A549 (cell line): ENCODE data around the gene ELMO3. TPM values are rescaled to one million over a fixed set of nuclear protein-coding genes. Genes with fewer than 3 reads are reported as not detected.

ENCODE experiments used
- ATAC-seq, 2 experiments: fragments of 200-7000 bp in 1 of 2; fragments of >200 bp in 1 of 2; cut with Nextera tagmentation in 1 of 2; cut with Tn5 transposase in 1 of 2; 3 replicates each; pipeline versions ENCODE4 v1.8.0 to v1.9.1; 2018 to 2020; ENCODE audit warnings: mild to moderate bottlenecking in 1 of 2, moderate library complexity in 1 of 2
- CTCF ChIA-PET: fragments of 300-600 bp; sonication (Branson Sonifier 250); formaldehyde crosslinking; extraction: SDS; loops from one replicate; lab custom pipeline; 2021; ENCODE audit warnings: antibody characterized with exemption, inconsistent platforms; lab: Yijun Ruan, JAX
- POLR2A ChIA-PET: fragments of 350-600 bp; formaldehyde crosslinking; extraction: SDS; loops from one replicate; lab custom pipeline; 2021; ENCODE audit warnings: antibody characterized with exemption, inconsistent platforms; lab: Yijun Ruan, JAX
- DNase-seq, 2 experiments: peaks; one replicate each; pipeline versions ENCODE4 v3.0.0 to v3.0.0-alpha.2; 2011 to 2016; ENCODE audit warnings: low read depth in 1 of 2, low spot score in 1 of 2
- FAIRE-seq: peaks from 2 replicates; lab custom pipeline; 2011; peaks lifted over from hg19 to GRCh38; lab: Jason Lieb, UNC
- H3K27ac ChIP-seq, 2 experiments: fragments of >200 bp; sonication (Bioruptor Twin); formaldehyde crosslinking; 3 replicates each; pipeline ENCODE4 v1.5.1; 2016 to 2017
- H3K4me1 ChIP-seq: fragments of >200 bp; sonication (Bioruptor Twin); formaldehyde crosslinking; 3 replicates; pipeline ENCODE4 v1.6.1; 2016
- H3K4me2 ChIP-seq: fragments of >200 bp; sonication (Bioruptor Twin); formaldehyde crosslinking; 3 replicates; pipeline ENCODE4 v1.6.1; 2016
- H3K4me3 ChIP-seq: fragments of >200 bp; sonication (Bioruptor Twin); formaldehyde crosslinking; 3 replicates; pipeline ENCODE4 v1.5.1; 2016
- H3K9me3 ChIP-seq: fragments of >200 bp; sonication (Bioruptor Twin); formaldehyde crosslinking; 3 replicates; pipeline ENCODE4 v1.6.1; 2016
- CBX8 ChIP-seq: fragments of 200-600 bp; sonication (generic); IDR thresholded peaks from 2 replicates; pipeline ENCODE4 v1.6.1; 2016
- CEBPB ChIP-seq, 2 experiments: fragments of >200 bp in 1 of 2; sonication (Bioruptor Twin) in 1 of 2; formaldehyde crosslinking in 1 of 2; IDR thresholded peaks; 2 replicates each; pipeline ENCODE4 v1.6.1; 2012 to 2016
- CHD2 ChIP-seq: fragments of 150-350 bp; IDR thresholded peaks from 2 replicates; pipeline ENCODE4 v1.6.1; 2014; ENCODE audit warnings: low read length; ENCODE audit not compliant: partially characterized antibody
- CTCF ChIP-seq: fragments of >200 bp; sonication (Bioruptor Twin); formaldehyde crosslinking; IDR thresholded peaks from 3 replicates; pipeline ENCODE4 v1.5.1; 2016
- EHF ChIP-seq: fragments of 250-450 bp; sonication (Bioruptor Pico); IDR thresholded peaks from 2 replicates; pipeline ENCODE4 v1.5.0; 2020; ENCODE audit warnings: mild to moderate bottlenecking
- EHMT2 ChIP-seq: fragments of 200-600 bp; sonication (generic); IDR thresholded peaks from 2 replicates; pipeline ENCODE4 v1.6.1; 2016; ENCODE audit warnings: antibody characterized with exemption, low read depth, mild to moderate bottlenecking, moderate library complexity
- ESRRA ChIP-seq: fragments of 150-350 bp; IDR thresholded peaks from 2 replicates; pipeline ENCODE4 v1.6.1; 2014; ENCODE audit warnings: mild to moderate bottlenecking, low read length, borderline replicate concordance
- FOSB ChIP-seq: fragments of 250-450 bp; sonication (Bioruptor Pico); IDR thresholded peaks from 2 replicates; pipeline ENCODE4 v1.5.0; 2020; ENCODE audit warnings: mild to moderate bottlenecking, moderate library complexity
- FOXS1 ChIP-seq: fragments of 250-450 bp; sonication (Bioruptor Pico); IDR thresholded peaks from 2 replicates; pipeline ENCODE4 v1.5.0; 2020; ENCODE audit warnings: mild to moderate bottlenecking, moderate library complexity
- HEYL ChIP-seq: fragments of 250-450 bp; sonication (Bioruptor Pico); IDR thresholded peaks from 2 replicates; pipeline ENCODE4 v1.8.0; 2021; ENCODE audit warnings: mild to moderate bottlenecking, moderate library complexity
- HOXA7 ChIP-seq: fragments of 250-450 bp; sonication (Bioruptor Pico); IDR thresholded peaks from 2 replicates; pipeline ENCODE4 v1.5.0; 2020; ENCODE audit warnings: mild to moderate bottlenecking, moderate library complexity
- JUN ChIP-seq, 2 experiments: fragments of >200 bp; sonication (Bioruptor Twin); formaldehyde crosslinking; IDR thresholded peaks; 2 replicates in 1 of 2; 3 replicates in 1 of 2; pipeline ENCODE4 v1.6.1; 2016 to 2017
- JUNB ChIP-seq: fragments of >200 bp; sonication (Bioruptor Twin); formaldehyde crosslinking; IDR thresholded peaks from 2 replicates; pipeline ENCODE4 v1.6.1; 2016
- KDM1A ChIP-seq: fragments of 200-600 bp; sonication (generic); IDR thresholded peaks from 2 replicates; pipeline ENCODE4 v1.6.1; 2016; ENCODE audit warnings: low read depth, mild to moderate bottlenecking
- KDM5A ChIP-seq: fragments of 200-600 bp; sonication (generic); IDR thresholded peaks from 2 replicates; pipeline ENCODE4 v1.6.1; 2016; ENCODE audit warnings: antibody characterized with exemption, mild to moderate bottlenecking
- MAFK ChIP-seq: fragments of 450-650 bp; IDR thresholded peaks from 2 replicates; pipeline ENCODE4 v1.6.1; 2014; ENCODE audit not compliant: partially characterized antibody
- MAZ ChIP-seq: fragments of 150-350 bp; IDR thresholded peaks from 2 replicates; pipeline ENCODE4 v1.6.1; 2014; ENCODE audit warnings: antibody characterized with exemption, low read depth, low read length, borderline replicate concordance
- NFE2L2 ChIP-seq: fragments of 150-350 bp; conservative IDR thresholded peaks from 2 replicates; pipeline ENCODE4 v1.6.1; 2014; ENCODE audit warnings: low read length
- NPAS2 ChIP-seq: fragments of 250-450 bp; sonication (Bioruptor Pico); IDR thresholded peaks from 2 replicates; pipeline ENCODE4 v1.8.0; 2022; ENCODE audit warnings: mild to moderate bottlenecking, moderate library complexity, borderline replicate concordance
- PHF8 ChIP-seq: fragments of 200-600 bp; sonication (generic); IDR thresholded peaks from 2 replicates; pipeline ENCODE4 v1.6.1; 2016; ENCODE audit warnings: low read depth, mild to moderate bottlenecking, antibody characterized with exemption, moderate library complexity, borderline replicate concordance
- POLR2A ChIP-seq: IDR thresholded peaks from 2 replicates; pipeline ENCODE4 v1.6.1; 2012; ENCODE audit warnings: mild to moderate bottlenecking, low read length
- POLR2AphosphoS2 ChIP-seq: conservative IDR thresholded peaks from 2 replicates; pipeline ENCODE4 v1.6.1; 2012; ENCODE audit warnings: low read length, improper control_type of control experiment, inconsistent platforms
- RAD21 ChIP-seq, 2 experiments: fragments of >200 bp in 1 of 2; sonication (Bioruptor Twin) in 1 of 2; formaldehyde crosslinking in 1 of 2; IDR thresholded peaks in 1 of 2; conservative IDR thresholded peaks in 1 of 2; 2 replicates in 1 of 2; 3 replicates in 1 of 2; pipeline ENCODE4 v1.6.1; 2012 to 2018; ENCODE audit warnings: inconsistent platforms in 1 of 2
- RARB ChIP-seq: fragments of 250-450 bp; sonication (Bioruptor Pico); IDR thresholded peaks from 2 replicates; pipeline ENCODE4 v1.8.0; 2021; ENCODE audit warnings: mild to moderate bottlenecking, moderate library complexity
- RCOR1 ChIP-seq: fragments of 150-350 bp; IDR thresholded peaks from 2 replicates; pipeline ENCODE4 v1.6.1; 2014; ENCODE audit warnings: antibody characterized with exemption, low read length, low read depth
- REST ChIP-seq: fragments of 200-600 bp; sonication (generic); IDR thresholded peaks from 2 replicates; pipeline ENCODE4 v1.6.1; 2016; ENCODE audit warnings: antibody characterized with exemption, mild to moderate bottlenecking, moderate library complexity
- RFX5 ChIP-seq: fragments of 450-650 bp; IDR thresholded peaks from 2 replicates; pipeline ENCODE4 v1.7.1; 2014; ENCODE audit warnings: antibody characterized with exemption, mild to moderate bottlenecking, moderate library complexity
- RNF2 ChIP-seq: fragments of 200-600 bp; sonication (generic); IDR thresholded peaks from 2 replicates; pipeline ENCODE4 v1.6.1; 2016; ENCODE audit warnings: low read depth, mild to moderate bottlenecking, antibody characterized with exemption, moderate library complexity, borderline replicate concordance
- SMC3 ChIP-seq: fragments of >200 bp; sonication (Bioruptor Twin); formaldehyde crosslinking; IDR thresholded peaks from 3 replicates; pipeline ENCODE4 v1.6.1; 2018; ENCODE audit warnings: inconsistent platforms
- TFCP2L1 ChIP-seq: fragments of 250-450 bp; sonication (Bioruptor Pico); IDR thresholded peaks from 2 replicates; pipeline ENCODE4 v1.5.0; 2021; ENCODE audit warnings: mild to moderate bottlenecking
- TP53 ChIP-seq: fragments of 250-450 bp; sonication (Bioruptor Pico); IDR thresholded peaks from 2 replicates; pipeline ENCODE4 v1.5.0; 2021; ENCODE audit warnings: mild to moderate bottlenecking, moderate library complexity
- ZC3H11A ChIP-seq: fragments of 450-650 bp; IDR thresholded peaks from 2 replicates; pipeline ENCODE4 v1.6.1; 2014; ENCODE audit warnings: antibody characterized with exemption, mild to moderate bottlenecking
- ZFP36 ChIP-seq: fragments of 450-650 bp; IDR thresholded peaks from 2 replicates; pipeline ENCODE4 v1.6.1; 2014; ENCODE audit warnings: borderline replicate concordance; ENCODE audit not compliant: partially characterized antibody
- ZSCAN20 ChIP-seq: fragments of 250-450 bp; sonication (Bioruptor Pico); IDR thresholded peaks from 2 replicates; pipeline ENCODE4 v1.8.0; 2022; ENCODE audit warnings: mild to moderate bottlenecking, moderate library complexity
- WGBS: methylation state at CpG from one replicate; pipeline ENCODE4 v1.1.6; 2017; ENCODE audit errors: missing lambda C conversion rate; 5-methylcytosine and 5-hydroxymethylcytosine counted together
- polyA plus RNA-seq, 4 experiments: library from polyadenylated mRNA; depleted of rRNA in 3 of 4; stranded (reverse); fragments of >200 nt; fragmentation: RNase III in 1 of 4; extraction: RNeasy Plus Mini Kit Qiagen cat#74134 plus additional on column Dnase treatment in 1 of 4; gene quantifications; 2 replicates in 3 of 4; 3 replicates in 1 of 4; pipeline ENCODE4 v1.2.3, GENCODE V29; 2011 to 2017
- TF ChIP-seq, protein P1 (sequence below): fragments of >200 bp; sonication (Bioruptor Twin); formaldehyde crosslinking; IDR thresholded peaks from 2 replicates; pipeline ENCODE4 v1.6.1; 2016
- TF ChIP-seq, protein P2 (sequence below): fragments of 450-650 bp; IDR thresholded peaks from 2 replicates; pipeline ENCODE4 v1.6.1; 2014; ENCODE audit warnings: antibody characterized with exemption

The ELMO3 gene
- polyA plus RNA-seq, 2 of the 4 experiments (the other 2 are of a cell fraction), result 0.62 to 1.4 TPM

- peak within 1 kb of the TSS; percentile 77 to 95 for H3K27ac ChIP-seq
- POLR2A ChIA-PET, result interaction anchor here (0.5 to 3.3 kb wide), 4 partner anchors 10 to 67 kb away, joined by 3 to 30 read pairs (median 5); partner anchors contain the start of gene TMEM208
- H3K4me3 ChIP-seq, result peak within 1 kb of the TSS; percentile 74
- peaks cover 39% of the 10 kb centered on the region for H3K4me1 ChIP-seq
- DNase-seq (no peak), FAIRE-seq (no peak), ATAC-seq (peak in 1 of 2 experiments; percentile 9; a peak in 1 of 6 replicates)
- peak within 1 kb of the TSS; percentile 97 for H3K4me2 ChIP-seq
- CTCF ChIA-PET, result interaction anchor here (0.7 to 9.7 kb wide), 13 partner anchors 12 to 219 kb away, joined by 3 to 138 read pairs (median 5); partner anchors contain the start of genes KCTD19, LRRC36 and TMEM208
- 0% methylated on average over 14 of the region's 75 CpGs for WGBS
- no peaks in the 10 kb centered on the region for H3K9me3 ChIP-seq
- TF ChIP-seq TFCP2L1 (CRISPR knock-in tag), result no peak
- 0 out of 2 replicates have a peak, but pooled peaks have one; percentile 15 for TF ChIP-seq NPAS2 (CRISPR knock-in tag)
- no peak for TF ChIP-seq CEBPB (IDR thresholded peaks at IDR 0.05)
- no peak for TF ChIP-seq ESRRA
- TF ChIP-seq RNF2, result 0 out of 2 replicates have a peak, but pooled peaks have one; percentile 39
- TF ChIP-seq CHD2, result no peak
- TF ChIP-seq HEYL (CRISPR knock-in tag), result no peak
- TF ChIP-seq, protein P1, sequence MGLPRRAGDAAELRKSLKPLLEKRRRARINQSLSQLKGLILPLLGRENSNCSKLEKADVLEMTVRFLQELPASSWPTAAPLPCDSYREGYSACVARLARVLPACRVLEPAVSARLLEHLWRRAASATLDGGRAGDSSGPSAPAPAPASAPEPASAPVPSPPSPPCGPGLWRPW, result no peak
- TF ChIP-seq CTCF, result no peak; the same call in 2 of the 3 replicates
- no peak for TF ChIP-seq NFE2L2
- TF ChIP-seq POLR2AphosphoS2, result no peak
- no peak for TF ChIP-seq RCOR1
- TF ChIP-seq KDM1A, result no peak
- TF ChIP-seq RFX5, result no peak
- TF ChIP-seq ZFP36, result no peak
- no peak for TF ChIP-seq MAFK
- no peak for TF ChIP-seq RAD21 (conservative IDR thresholded peaks at IDR 0.05 in 1 of 2, IDR thresholded peaks at IDR 0.05 in 1 of 2)
- TF ChIP-seq KDM5A, result no peak
- no peak for TF ChIP-seq TP53 (CRISPR knock-in tag)
- no peak for TF ChIP-seq FOXS1
- TF ChIP-seq SMC3, result no peak
- no peak for TF ChIP-seq EHMT2
- no peak for TF ChIP-seq MAZ
- no peak for TF ChIP-seq PHF8
- no peak for TF ChIP-seq CBX8
- TF ChIP-seq ZC3H11A, result no peak
- TF ChIP-seq, protein P2, sequence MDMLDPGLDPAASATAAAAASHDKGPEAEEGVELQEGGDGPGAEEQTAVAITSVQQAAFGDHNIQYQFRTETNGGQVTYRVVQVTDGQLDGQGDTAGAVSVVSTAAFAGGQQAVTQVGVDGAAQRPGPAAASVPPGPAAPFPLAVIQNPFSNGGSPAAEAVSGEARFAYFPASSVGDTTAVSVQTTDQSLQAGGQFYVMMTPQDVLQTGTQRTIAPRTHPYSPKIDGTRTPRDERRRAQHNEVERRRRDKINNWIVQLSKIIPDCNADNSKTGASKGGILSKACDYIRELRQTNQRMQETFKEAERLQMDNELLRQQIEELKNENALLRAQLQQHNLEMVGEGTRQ, result peak; percentile 38; the same call in 1 of the 2 replicates
- no peak for TF ChIP-seq JUNB
- no peak for TF ChIP-seq HOXA7 (CRISPR knock-in tag)
- peak; percentile 6; the same call in 1 of the 2 replicates for TF ChIP-seq POLR2A
- no peak for TF ChIP-seq ZSCAN20 (CRISPR knock-in tag)
- no peak for TF ChIP-seq RARB (CRISPR knock-in tag)
- no peak for TF ChIP-seq EHF
- TF ChIP-seq JUN (IDR thresholded peaks at IDR 0.05), result 0 out of 5 replicates have a peak, but pooled peaks of 1 of the 2 experiments have one; percentile 26
- TF ChIP-seq FOSB (CRISPR knock-in tag), result no peak
- no peak for TF ChIP-seq REST
These were observed 49.7 kb downstream of the ELMO3 start, which contains the start of gene SLC9A5 for GRCh38 chr16:67248401-67249177. TSS of gene SLC9A5 (plus strand) at chr16:67248979. CDS start at chr16:67249015, 36 bp downstream.
